Activated CD8-positive, alpha-beta memory T cell treated with anti-CD3 and anti-CD28 coated beads for 48 hours (primary cell): ENCODE results near the gene RDM1.
"Not testable (repeated sequence)": the region's sequence is repeated elsewhere in the genome, so short reads cannot be mapped to it uniquely, and the experiment has no call there.

Experiments
- DNase-seq, 3 experiments: peaks; one replicate each; pipeline ENCODE4 v3.0.0-alpha.2; 2020; ENCODE audit warnings: low read depth in 2 of 3, low spot score in 2 of 3

RDM1 gene

DNA sequence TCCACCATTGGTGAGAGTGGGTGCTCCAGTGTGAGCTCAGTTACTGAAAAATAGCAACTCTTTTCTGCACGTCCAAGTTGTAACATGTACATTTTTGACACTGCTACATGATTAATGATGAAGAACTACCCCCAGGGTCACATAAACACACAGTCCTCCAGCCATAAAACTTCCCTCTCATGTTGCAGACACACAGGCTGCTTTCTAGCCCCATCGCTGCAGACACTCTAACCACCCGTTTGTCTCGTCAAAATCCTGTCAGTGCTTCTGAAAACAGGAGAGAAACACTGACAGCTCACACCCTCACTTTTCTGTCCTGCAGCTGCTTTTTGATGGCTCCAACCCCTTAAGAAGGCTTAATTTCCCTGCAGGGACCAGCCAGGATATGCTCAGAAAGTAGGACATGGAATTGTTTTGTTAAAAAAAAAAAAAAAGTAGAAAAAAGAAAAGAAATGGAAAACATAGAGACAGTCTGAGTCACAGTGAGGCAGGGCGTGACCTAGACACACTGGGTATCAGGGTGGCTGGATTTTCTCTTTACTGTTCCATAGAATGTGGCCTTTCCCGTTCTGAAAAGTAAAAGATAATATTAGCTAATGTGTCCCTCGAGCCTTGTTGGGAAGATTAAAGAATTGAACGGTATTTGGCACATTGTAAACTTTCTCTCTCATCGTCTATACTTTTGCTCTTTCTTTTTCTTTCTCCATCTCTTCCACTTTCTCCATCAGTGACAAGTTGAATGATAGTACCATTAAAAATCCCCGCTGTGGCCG lies 29.7 kb downstream of the RDM1 start:
- DNase-seq: no peak

DNA sequence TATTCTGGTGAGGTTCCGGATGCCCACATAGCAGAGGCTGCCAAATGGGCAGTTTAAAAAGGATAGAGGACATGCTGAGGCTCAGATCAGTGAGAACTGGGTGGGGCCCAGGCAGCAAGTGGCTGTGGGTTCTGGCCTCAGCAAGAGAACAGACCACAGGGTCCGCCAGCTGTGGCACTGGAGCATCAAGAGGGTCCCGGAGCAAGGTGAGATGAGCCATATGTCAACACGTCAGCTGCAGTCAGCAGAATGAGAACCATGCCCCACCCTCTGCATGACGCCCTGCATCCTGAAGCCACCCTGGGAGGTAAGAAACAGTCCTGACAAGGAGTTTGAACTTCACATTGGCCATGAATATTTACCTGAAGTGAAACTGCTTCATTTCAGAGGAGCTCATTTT lies 30.3 kb downstream of the RDM1 start:
- no peak for DNase-seq

DNA sequence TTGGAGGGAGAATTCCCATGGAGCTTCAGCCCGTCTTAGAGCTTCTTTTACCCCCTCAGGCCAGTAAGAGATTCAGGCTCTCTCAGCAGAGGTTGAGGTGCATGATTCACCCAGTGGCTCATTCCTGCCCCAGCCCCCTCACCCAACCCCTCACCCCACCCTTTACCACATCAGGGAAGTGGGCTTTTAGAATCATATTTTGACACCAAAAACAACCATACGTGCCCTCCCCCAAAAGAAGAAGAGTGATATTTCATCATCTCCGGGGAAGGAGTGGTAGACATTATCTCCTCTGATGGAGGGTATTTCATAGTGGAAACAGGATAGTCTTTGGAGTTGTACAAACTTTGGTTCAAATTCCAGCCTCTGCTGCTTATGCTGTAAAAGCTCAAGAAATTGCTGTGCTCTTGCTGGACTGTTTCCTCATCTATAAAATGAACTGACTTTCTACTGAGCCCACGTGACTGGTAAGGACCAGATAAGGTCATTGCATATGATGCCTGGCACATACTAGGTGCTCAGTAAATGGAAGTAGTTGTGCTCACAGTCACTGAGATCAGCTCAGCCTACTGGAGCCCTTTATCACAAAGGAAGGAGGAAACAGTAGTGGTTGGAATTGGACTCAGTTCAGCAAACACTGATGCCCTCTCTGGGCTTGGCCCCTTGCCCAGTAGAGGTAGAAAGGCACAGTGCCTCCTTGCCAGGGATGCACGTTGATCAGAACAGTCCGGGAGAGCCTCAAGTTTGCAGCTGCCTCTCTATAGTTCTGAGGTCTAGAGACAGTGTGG lies 32.1 kb downstream of the RDM1 start:
- DNase-seq: no peak

DNA sequence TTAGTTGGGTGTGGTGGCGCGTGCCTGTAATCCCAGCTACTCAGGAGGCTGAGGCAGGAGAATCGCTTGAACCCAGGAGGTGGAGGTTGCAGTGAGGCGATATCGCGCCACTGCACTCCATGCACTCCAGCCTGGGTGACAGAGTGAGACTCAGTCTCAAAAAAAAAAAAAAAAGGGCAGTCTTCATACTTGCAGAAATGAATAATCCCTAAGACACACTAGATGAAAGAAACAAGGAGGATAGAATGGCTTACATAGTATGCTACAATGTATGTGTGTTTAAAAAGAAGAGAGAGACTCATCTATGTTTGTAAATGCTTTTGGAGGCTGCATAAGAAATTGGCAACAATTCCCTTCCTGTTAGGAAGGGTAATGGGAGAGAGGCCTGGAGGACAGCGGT lies 32.8 kb downstream of the RDM1 start:
- DNase-seq: not testable (repeated sequence)

DNA sequence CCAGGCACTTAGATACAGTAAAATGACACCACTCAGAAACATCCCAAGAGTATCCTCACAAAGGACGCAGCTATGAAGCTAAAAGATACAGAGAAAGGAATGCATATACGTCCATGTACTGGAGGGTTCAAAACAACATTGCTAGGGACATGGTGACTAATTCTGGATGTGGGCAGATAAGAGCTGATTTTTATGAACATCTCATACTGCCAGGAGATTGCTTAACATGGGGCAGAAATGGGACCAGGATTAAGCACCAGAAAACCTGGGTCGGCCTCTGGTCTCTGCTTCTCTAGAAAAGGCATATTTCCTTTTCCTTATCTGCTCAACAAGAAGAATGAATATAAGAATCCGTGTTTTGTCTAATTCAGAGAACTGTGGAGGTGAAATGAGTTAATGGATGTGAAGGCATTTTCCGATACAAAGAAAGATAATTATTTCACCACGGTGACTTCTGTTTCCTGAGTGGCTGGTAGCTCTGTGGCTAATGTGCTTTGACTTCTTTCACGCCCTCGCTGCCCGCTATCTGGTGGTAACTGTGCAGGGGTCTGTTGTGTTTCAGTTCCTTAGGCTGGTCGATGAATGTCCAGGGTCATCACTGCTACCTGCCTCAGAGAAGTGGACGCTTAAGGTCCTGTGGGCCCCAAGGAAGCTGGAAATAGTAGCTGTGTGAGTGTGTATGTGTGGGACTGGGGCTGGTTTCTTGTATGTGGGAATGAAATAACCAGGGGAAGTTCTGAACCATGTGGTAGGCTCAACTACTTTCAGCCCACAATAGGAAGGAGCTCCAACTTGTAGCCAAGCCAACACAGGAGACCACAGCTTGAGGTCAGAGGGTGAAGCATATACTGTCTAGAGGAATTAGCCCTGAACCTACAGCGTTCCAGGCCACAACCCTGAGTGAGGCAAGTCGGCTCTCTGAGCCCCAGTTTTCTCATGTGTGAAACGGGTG lies 34.7 kb downstream of the RDM1 start:
- no peak for DNase-seq

DNA sequence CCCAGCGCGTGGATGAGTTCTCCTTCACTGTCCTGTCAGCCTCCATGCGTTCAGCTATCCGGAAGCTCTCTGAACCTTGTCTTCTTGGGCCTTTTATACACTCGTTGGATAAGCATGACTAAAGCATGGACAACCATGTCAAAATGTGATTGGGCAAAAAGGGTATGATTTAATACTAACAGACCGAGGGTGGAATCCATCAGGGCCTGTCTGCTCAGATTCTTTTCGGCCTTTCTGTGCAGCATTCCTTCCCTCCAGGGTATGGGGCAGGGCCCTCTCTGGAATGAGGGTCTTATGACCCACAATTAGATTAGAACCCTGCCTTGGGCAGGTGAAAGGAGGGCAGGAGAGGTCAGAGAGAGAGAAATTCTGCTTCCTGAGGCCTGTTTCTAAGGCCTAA lies 36.4 kb downstream of the RDM1 start:
- no peak for DNase-seq

DNA sequence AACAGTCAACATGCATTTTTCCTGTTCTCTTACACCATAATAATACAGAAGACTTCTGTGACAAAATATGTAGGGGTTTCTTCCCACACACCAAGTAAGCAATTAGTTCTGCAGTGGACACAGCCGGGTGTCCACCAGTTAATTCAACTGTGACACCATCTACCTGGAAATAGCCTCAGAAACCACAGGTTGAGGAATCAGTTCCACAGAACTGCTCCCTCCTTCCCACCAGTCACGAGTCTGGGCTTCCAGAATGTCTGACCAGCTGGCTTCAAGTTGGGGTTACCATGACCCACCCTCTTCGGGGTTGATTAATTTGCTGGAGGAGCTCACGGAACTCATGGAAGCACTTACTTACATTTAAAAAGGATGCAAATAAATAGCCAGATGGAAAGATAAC lies 36.8 kb downstream of the RDM1 start:
- DNase-seq: no peak

DNA sequence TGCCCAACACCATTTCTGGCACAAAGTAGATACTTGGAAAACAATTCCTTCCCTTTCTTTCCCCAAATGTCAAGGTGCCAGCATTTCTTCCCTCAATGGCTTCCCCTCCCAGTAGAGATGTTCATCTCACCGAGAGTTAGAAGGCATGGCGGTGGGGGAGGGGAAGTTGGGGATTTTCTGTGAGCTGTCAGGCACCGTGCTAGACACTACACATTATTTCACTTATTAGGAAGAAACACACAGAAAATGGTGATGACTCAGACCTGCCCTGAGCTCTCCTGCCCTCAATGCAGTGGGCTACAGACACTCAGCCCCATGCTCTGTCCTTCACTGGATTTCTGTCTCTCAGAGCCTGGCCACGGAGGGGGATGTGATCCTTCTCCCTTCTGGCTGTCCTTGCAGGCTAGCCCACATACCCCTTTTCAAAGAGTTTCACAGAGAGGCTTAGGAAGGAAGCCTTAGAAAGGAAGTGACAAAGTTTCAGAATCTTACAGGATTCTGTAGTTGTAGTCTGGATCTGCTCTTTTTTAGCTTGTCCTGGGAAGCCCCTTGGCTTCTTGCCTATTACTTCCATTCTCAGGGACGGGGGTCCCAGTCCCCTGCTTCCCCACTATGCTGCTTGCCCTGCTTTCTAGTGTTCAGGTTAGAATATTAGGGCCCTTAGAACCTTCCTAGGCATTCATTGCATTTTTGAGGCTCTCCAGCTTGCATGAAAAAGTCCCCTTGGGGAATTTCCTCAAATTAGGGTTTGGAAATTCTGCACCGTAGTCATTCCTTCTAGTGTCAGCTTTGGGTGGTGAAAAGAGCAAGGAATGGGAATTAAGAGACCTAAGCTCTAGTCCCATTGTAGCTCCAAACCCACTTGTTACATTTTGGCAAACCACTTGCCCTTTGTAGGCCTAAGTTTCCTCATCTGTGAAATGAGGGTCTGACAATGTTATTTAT lies 38.2 kb downstream of the RDM1 start:
- no peak for DNase-seq

DNA sequence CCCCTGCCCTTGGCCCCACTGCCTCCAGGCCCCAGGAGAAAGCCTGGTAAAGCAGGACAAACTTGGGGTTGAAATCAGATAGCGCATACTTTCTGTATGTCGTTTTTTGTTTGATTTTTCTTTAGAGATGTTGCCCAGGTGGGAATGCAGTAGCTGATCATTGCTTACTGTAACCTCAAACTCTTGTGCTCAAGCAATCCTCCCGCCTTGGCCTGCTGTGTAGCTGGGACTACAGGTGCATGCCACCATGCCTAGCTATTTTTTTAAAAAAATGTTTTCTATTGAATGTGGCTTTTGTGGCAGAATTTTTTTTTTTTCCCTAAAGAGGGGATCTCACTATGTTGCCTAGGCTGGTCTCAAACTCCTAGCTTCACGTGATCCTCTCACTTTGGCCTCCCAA lies 39.3 kb downstream of the RDM1 start:
- DNase-seq: no peak

DNA sequence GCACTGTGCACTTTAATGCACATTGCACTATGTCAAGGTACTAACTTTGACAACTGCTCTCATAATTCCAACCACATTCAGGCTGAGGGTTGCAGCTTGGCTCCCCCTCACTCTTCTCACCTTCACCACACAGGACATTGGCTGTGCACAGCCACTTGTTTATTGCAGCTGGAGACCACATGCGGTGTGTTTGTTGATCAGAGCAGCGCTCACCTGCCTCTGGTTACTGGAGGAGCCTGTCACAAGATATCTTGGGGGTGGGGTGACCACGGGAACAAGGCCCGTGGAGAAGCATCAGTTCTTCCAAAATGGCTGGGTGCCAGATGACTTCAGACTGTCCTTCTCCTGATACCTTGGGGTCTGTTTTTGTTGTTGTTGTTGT lies 39.8 kb downstream of the RDM1 start:
- no peak for DNase-seq

DNA sequence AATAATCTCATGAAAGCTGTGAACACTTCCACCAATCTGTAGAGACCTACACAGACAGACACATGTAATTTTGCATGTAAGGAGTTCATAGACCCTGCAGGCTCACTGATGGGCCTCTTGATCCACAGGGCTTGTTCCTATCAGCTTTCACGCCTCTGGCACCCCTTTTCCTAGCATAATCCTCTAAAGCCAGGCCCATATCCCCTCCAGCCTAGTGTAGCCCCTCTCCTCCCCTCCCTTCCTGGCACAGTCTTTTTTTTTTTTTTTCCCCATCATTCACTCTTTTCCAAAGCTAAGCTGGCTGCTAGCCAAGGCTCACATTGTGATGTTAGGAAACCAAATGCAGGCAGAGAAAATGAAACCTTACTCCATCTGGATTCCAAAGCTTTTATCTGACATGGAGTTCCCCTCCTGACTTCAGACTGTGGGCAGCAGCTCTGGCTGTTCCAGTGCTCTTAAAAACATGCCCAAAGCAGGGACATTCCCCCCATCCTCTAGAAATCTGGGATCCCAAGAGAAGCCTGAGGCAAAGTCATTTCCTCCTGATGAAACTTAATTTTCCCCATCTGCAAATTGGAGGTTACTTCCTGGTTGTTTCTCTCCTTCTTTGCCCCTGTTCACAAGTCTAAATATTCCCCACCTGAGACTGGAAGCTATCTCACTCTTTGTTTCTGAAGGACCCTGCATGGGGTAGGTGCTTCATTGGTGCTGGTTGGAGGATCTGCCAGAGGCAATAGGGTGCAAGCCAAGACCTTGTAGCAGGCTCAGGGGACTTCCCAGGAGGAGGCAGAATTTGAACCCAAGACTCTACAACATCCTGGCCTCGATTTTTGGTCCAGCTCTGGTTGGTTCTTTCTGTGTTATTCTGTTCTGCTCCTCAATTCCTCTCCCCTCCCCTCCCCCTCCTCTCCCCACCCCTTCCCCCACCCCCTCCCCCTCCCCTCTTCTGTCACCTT lies 40.5 kb downstream of the RDM1 start:
- DNase-seq: no peak

DNA sequence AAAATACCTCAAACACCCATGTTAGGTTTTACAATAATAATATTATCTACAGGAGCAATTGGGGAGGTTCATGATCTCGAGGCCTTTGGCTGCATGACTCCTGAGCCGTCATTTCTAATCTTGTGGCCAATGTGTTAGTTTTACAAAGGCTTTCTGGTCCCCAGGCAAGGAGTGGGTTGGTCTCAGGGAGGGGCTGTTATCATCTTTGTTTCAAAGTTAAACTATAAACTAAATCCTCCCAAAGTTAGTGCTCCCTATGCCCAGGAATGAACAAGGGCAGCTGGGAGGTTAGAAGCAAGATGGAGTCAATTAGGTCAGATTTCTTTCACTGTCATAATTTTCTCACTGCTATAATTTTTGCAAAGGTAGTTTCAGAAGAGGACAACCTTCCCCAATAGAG lies 41.3 kb downstream of the RDM1 start:
- DNase-seq: no peak

DNA sequence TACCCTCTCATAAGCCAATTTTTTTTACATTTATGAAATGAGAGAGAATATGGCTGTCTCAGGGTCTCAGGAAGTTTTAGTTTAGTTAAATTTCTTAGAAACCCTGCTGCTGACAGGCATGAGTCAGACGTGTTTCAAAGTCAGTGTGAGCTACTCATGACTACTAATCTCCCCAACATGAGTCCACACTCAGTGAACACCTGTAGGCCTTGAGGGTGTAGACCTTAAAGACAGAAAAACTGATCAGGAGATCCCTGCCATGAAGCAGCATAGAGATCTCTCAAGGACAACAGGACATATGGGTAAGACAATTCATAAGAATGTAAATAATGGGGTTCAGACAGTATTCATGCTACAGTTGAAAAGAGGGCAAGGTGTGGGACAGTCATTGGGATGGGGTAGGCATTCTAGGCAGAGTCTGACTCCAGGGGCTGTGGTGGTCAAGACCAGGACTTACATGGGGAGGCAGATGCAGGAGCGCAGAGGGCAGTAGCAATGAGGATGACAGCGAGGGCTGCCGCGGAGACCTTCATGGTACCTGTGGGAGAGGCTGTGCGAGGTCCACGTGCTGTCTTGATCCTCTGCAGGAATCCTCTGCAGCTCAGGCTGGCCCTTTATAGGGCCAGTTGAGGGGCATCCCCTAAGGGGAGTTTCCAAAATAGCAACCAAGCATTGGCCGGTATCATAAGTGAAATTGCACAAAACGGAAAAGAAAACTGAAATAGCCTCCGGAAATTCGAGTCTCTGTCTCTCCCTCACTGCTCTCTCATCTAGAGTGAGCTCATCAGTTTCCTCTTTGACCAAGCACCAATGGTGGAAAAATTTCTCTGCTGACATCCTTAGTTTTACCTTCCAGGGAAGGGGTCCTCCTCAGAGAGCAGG lies 50.6 kb downstream of the RDM1 start, which contains the start of gene CCL5:
TSS of gene CCL5 (minus strand) at position 588 of the 882 bp plus-strand sequence.
- no peak for DNase-seq

DNA sequence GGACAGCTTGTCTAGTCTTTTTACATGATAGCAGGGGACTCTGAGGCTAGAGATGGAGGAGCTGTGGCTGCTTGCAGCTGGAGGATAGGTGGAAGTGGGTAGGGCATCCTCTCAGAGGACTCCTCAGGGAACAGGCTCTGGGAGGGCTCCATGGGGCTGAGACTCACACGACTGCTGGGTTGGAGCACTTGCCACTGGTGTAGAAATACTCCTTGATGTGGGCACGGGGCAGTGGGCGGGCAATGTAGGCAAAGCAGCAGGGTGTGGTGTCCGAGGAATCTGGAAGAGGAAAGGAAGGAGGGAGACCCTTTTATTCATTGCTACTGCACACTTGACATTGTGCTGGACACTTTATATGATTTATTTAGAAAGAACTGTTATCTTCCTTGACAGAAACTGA lies 52.2 kb downstream of the RDM1 start:
- no peak for DNase-seq

DNA sequence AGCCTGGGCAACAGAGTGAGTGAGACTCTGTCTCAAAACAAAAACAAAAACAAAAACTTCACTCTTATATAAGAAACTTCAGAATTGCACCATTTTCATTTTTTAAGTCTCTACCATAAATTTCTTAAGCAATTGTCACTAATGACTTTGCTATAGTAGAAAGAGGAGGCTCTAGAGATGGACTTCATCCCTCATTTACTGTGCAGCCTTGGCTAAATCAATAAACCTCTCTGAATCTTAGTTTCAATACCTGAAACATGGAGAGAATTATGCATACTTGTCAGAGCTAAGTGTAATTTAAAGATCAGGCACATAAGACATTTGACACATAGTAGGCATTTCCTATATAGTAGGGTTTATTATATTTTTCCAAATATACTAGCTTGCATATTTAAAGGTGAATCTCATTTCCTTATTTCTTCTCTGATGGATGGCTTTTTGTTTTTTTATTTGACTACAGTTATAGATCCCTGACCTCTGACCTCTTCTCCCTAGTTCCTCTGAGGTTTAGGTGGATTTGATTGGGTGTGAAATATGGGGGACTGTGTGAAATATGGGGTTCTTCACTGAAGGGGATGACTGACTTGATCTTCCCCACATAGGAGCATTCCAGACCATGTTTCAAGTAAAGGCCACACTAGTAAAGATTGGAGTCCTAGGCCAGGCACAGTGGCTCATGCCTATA lies 53.1 kb downstream of the RDM1 start:
- DNase-seq: no peak

DNA sequence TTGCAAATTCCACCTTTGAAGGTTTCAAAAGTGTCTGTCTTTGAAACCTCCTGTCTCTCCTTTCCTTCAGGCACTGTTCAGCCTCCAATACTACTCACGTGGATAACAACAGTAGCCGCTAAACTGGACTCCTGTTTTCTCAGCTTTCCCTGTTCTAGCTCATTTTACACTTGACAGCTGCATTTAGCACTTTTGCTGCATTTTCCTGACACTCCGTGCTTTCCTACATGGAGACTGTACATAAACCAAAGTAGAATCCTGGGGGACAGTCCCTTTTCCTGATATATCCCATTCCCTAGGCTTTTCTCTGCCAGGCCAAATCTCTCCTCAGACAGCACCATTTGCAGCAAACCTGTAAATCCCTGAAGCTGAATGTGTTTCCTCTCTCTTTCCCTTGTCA lies 54.0 kb downstream of the RDM1 start:
- DNase-seq: no peak

DNA sequence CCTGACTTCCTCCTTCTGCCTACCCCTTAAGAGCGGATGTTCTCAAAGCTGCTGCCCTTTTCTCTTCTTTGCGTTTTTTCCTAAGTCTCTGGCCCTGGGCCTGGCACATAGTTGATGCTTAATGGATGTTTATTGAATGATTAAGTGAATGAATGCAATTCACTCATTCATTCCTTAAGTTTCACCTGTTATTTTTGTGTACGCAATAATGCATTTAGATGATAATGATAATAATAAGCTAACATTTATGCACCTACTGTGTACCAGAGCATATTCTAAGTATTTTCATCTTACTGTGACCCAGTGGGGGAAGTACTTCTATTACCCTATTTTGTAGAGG lies 54.8 kb downstream of the RDM1 start:
- no peak for DNase-seq
